ENCODE results near the gene CDH4.
A peak's percentile ranks its signal among the peaks of the same experiment; 100 is the strongest.

Gene CDH4

GRCh38 chr20:61345656-61346055 is 93.6 kb downstream of the CDH4 start:
- WGBS (ENCODE audit: extremely low coverage, insufficient coverage, low lambda C conversion rate), result no CpG with 5 or more reads among the region's 8 CpGs
- H3K56ac ChIP-seq (ENCODE audit: low read length), result no peak overlapping the region

GRCh38 chr20:61346996-61347395 is 94.9 kb downstream of the CDH4 start:
- no peak for DNase-seq
- H3K4me2 ChIP-seq (ENCODE audit: low read length), result no peak overlapping the region
- no peak overlapping the region for H3K4me3 ChIP-seq (ENCODE audit: low read length)
- no peaks in the 10 kb centered on the region for H3K36me3 ChIP-seq (ENCODE audit: control insufficient read depth, insufficient read depth, low read length)
- H3K79me1 ChIP-seq (ENCODE audit: low read length), result no peaks in the 10 kb centered on the region
- no peak overlapping the region for H4K8ac ChIP-seq (ENCODE audit: low read depth, low read length)
- H2BK120ac ChIP-seq (ENCODE audit: low read depth, low read length), result no peak overlapping the region
- no peak overlapping the region for H2BK15ac ChIP-seq (replicated peaks; ENCODE audit: low read depth)
- H3K56ac ChIP-seq (ENCODE audit: low read length), result no peak overlapping the region
- H3K23ac ChIP-seq (ENCODE audit: low read length), result no peak overlapping the region
- WGBS (ENCODE audit: extremely low coverage, insufficient coverage, low lambda C conversion rate), result no CpG with 5 or more reads among the region's 11 CpGs
- no peak overlapping the region for H4K5ac ChIP-seq (ENCODE audit: low read length)
- H3K9ac ChIP-seq (ENCODE audit: low read length), result no peak overlapping the region
- H3K79me2 ChIP-seq (ENCODE audit: control insufficient read depth, insufficient read depth, low read length), result no peaks in the 10 kb centered on the region
- H2AK5ac ChIP-seq (ENCODE audit: low read length), result no peak overlapping the region
- H3K27ac ChIP-seq (ENCODE audit: low read depth, low read length), result no peak overlapping the region
- no peaks in the 10 kb centered on the region for H3K27me3 ChIP-seq (ENCODE audit: insufficient read depth, low read length, poor library complexity)
- peaks cover 3% of the 10 kb centered on the region for H3K4me1 ChIP-seq (ENCODE audit: control insufficient read depth, low read depth, low read length)
- no peak overlapping the region for H2BK5ac ChIP-seq (ENCODE audit: low read length)
- no peak overlapping the region for H3K18ac ChIP-seq (ENCODE audit: low read length)
- no peak overlapping the region for H3K4ac ChIP-seq (ENCODE audit: low read depth, low read length)

More at GRCh38 chr20:61345656-61346055, 93.6 kb downstream of the CDH4 start:
- Histone ChIP-seq H3K36me3 (ENCODE audit: control insufficient read depth, insufficient read depth, low read length) (no peaks in the 10 kb centered on the region), H3K23ac (ENCODE audit: low read length) (no peak overlapping the region), H3K27ac (ENCODE audit: low read depth, low read length) (no peak overlapping the region), H2BK5ac (ENCODE audit: low read length) (no peak overlapping the region), H4K8ac (ENCODE audit: low read depth, low read length) (no peak overlapping the region), H4K5ac (ENCODE audit: low read length) (no peak overlapping the region), H3K79me1 (ENCODE audit: low read length) (no peaks in the 10 kb centered on the region), H2BK15ac (replicated peaks; ENCODE audit: low read depth) (no peak overlapping the region), H3K18ac (ENCODE audit: low read length) (no peak overlapping the region), H3K4me1 (ENCODE audit: control insufficient read depth, low read depth, low read length) (peaks cover 3% of the 10 kb centered on the region), H2AK5ac (ENCODE audit: low read length) (no peak overlapping the region), H3K9ac (ENCODE audit: low read length) (no peak overlapping the region), H3K79me2 (ENCODE audit: control insufficient read depth, insufficient read depth, low read length) (no peaks in the 10 kb centered on the region), H3K4ac (ENCODE audit: low read depth, low read length) (no peak overlapping the region), H3K27me3 (ENCODE audit: insufficient read depth, low read length, poor library complexity) (no peaks in the 10 kb centered on the region), H2BK120ac (ENCODE audit: low read depth, low read length) (no peak overlapping the region), H3K4me2 (ENCODE audit: low read length) (no peak overlapping the region), H3K4me3 (ENCODE audit: low read length) (no peak overlapping the region)
- peak; percentile 16 for DNase-seq

- Histone ChIP-seq H2BK120ac (ENCODE audit: low read depth, low read length) (no peak overlapping the region), H3K27ac (ENCODE audit: low read depth, low read length) (no peak overlapping the region), H3K79me1 (ENCODE audit: low read length) (no peaks in the 10 kb centered on the region), H3K27me3 (ENCODE audit: insufficient read depth, low read length, poor library complexity) (no peaks in the 10 kb centered on the region), H2BK5ac (ENCODE audit: low read length) (no peak overlapping the region), H4K8ac (ENCODE audit: low read depth, low read length) (no peak overlapping the region), H3K79me2 (ENCODE audit: control insufficient read depth, insufficient read depth, low read length) (no peaks in the 10 kb centered on the region), H2AK5ac (ENCODE audit: low read length) (no peak overlapping the region), H3K36me3 (ENCODE audit: control insufficient read depth, insufficient read depth, low read length) (no peaks in the 10 kb centered on the region), H2BK15ac (replicated peaks; ENCODE audit: low read depth) (no peak overlapping the region), H3K4me1 (ENCODE audit: control insufficient read depth, low read depth, low read length) (peaks cover 3% of the 10 kb centered on the region), H3K9ac (ENCODE audit: low read length) (no peak overlapping the region), H3K23ac (ENCODE audit: low read length) (no peak overlapping the region), H3K4me2 (ENCODE audit: low read length) (no peak overlapping the region), H4K5ac (ENCODE audit: low read length) (no peak overlapping the region), H3K56ac (ENCODE audit: low read length) (no peak overlapping the region), H3K18ac (ENCODE audit: low read length) (no peak overlapping the region), H3K4ac (ENCODE audit: low read depth, low read length) (no peak overlapping the region), H3K4me3 (ENCODE audit: low read length) (no peak overlapping the region)
- no CpG with 5 or more reads among the region's 13 CpGs for WGBS (ENCODE audit: extremely low coverage, insufficient coverage, low lambda C conversion rate)
- DNase-seq, result no peak
Measured at GRCh38 chr20:61347443-61347842, 95.4 kb downstream of the CDH4 start.

GRCh38 chr20:61349447-61350165 is 97.5 kb downstream of the CDH4 start:
- Histone ChIP-seq H3K27me3 (ENCODE audit: insufficient read depth, low read length, poor library complexity) (no peaks in the 10 kb centered on the region), H2BK15ac (replicated peaks; ENCODE audit: low read depth) (no peak overlapping the region), H3K4me3 (ENCODE audit: low read length) (no peak overlapping the region), H3K4me1 (ENCODE audit: control insufficient read depth, low read depth, low read length) (peaks cover 3% of the 10 kb centered on the region), H3K56ac (ENCODE audit: low read length) (no peak overlapping the region), H3K27ac (ENCODE audit: low read depth, low read length) (no peak overlapping the region), H2BK5ac (ENCODE audit: low read length) (no peak overlapping the region), H2BK120ac (ENCODE audit: low read depth, low read length) (no peak overlapping the region), H3K4me2 (ENCODE audit: low read length) (no peak overlapping the region), H3K23ac (ENCODE audit: low read length) (no peak overlapping the region), H3K36me3 (ENCODE audit: control insufficient read depth, insufficient read depth, low read length) (no peaks in the 10 kb centered on the region), H3K79me2 (ENCODE audit: control insufficient read depth, insufficient read depth, low read length) (no peaks in the 10 kb centered on the region), H2AK5ac (ENCODE audit: low read length) (no peak overlapping the region), H3K4ac (ENCODE audit: low read depth, low read length) (no peak overlapping the region), H4K8ac (ENCODE audit: low read depth, low read length) (no peak overlapping the region), H3K79me1 (ENCODE audit: low read length) (no peaks in the 10 kb centered on the region), H4K5ac (ENCODE audit: low read length) (no peak overlapping the region), H3K9ac (ENCODE audit: low read length) (no peak overlapping the region), H3K18ac (ENCODE audit: low read length) (no peak overlapping the region)
- no CpG with 5 or more reads among the region's 21 CpGs for WGBS (ENCODE audit: extremely low coverage, insufficient coverage, low lambda C conversion rate)
- DNase-seq, result no peak

GRCh38 chr20:61350500-61351250 is 98.6 kb downstream of the CDH4 start:
- Histone ChIP-seq H2BK15ac (replicated peaks; ENCODE audit: low read depth) (no peak overlapping the region), H4K8ac (ENCODE audit: low read depth, low read length) (no peak overlapping the region), H3K4ac (ENCODE audit: low read depth, low read length) (no peak overlapping the region), H2BK120ac (ENCODE audit: low read depth, low read length) (no peak overlapping the region), H3K18ac (ENCODE audit: low read length) (no peak overlapping the region), H3K4me3 (ENCODE audit: low read length) (no peak overlapping the region), H4K5ac (ENCODE audit: low read length) (no peak overlapping the region), H3K27me3 (ENCODE audit: insufficient read depth, low read length, poor library complexity) (no peaks in the 10 kb centered on the region), H2BK5ac (ENCODE audit: low read length) (no peak overlapping the region), H3K4me2 (ENCODE audit: low read length) (no peak overlapping the region), H3K36me3 (ENCODE audit: control insufficient read depth, insufficient read depth, low read length) (no peaks in the 10 kb centered on the region), H3K4me1 (ENCODE audit: control insufficient read depth, low read depth, low read length) (peaks cover 3% of the 10 kb centered on the region), H2AK5ac (ENCODE audit: low read length) (no peak overlapping the region), H3K79me2 (ENCODE audit: control insufficient read depth, insufficient read depth, low read length) (no peaks in the 10 kb centered on the region), H3K56ac (ENCODE audit: low read length) (no peak overlapping the region), H3K23ac (ENCODE audit: low read length) (no peak overlapping the region), H3K9ac (ENCODE audit: low read length) (no peak overlapping the region), H3K79me1 (ENCODE audit: low read length) (no peaks in the 10 kb centered on the region), H3K27ac (ENCODE audit: low read depth, low read length) (no peak overlapping the region)
- WGBS (ENCODE audit: extremely low coverage, insufficient coverage, low lambda C conversion rate), result no CpG with 5 or more reads among the region's 14 CpGs
- DNase-seq, result peak; percentile 43

Data from mesendoderm (in vitro differentiated cells).